Hematopoietic multipotent progenitor cell treated with erythropoietin and hydrocortisone succinate and interleukin-3 and kit ligand, for 15 days (in vitro differentiated cells): ENCODE results near the gene GART.
"Not testable (repeated sequence)": the region's sequence is repeated elsewhere in the genome, so short reads cannot be mapped to it uniquely, and the experiment has no call there.

Experiments
- DNase-seq: peaks from one replicate; pipeline ENCODE4 v3.0.0-alpha.2; 2015; ENCODE audit warnings: low spot score

Gene GART

GRCh38 chr21:33512481-33512880, 29.4 kb downstream of the GART start:
- no peak for DNase-seq

GRCh38 chr21:33511639-33512038, 30.3 kb downstream of the GART start:
- no peak for DNase-seq

GRCh38 chr21:33510826-33511225, 31.1 kb downstream of the GART start:
- peak; percentile 86 for DNase-seq

- not testable (repeated sequence) for DNase-seq
Observed at GRCh38 chr21:33507003-33507402, 34.9 kb downstream of the GART start.

GRCh38 chr21:33505833-33506232, 36.1 kb downstream of the GART start:
- no peak for DNase-seq

GRCh38 chr21:33496345-33496744, 45.6 kb downstream of the GART start:
- DNase-seq, result no peak

- no peak for DNase-seq
Observed at GRCh38 chr21:33495743-33496142, 46.2 kb downstream of the GART start.

- no peak for DNase-seq
Observed at GRCh38 chr21:33493756-33494155, 48.2 kb downstream of the GART start.

GRCh38 chr21:33492571-33492970, 49.3 kb downstream of the GART start:
- no peak for DNase-seq

- DNase-seq, result peak; percentile 92
Observed at GRCh38 chr21:33491373-33492102, 50.4 kb downstream of the GART start, which contains the start of gene DNAJC28. DNAJC28 (minus strand) TSS chr21:33491716; CDS start chr21:33489393, 2,323 bp downstream.

- DNase-seq, result no peak
Observed at GRCh38 chr21:33490991-33491372, 50.9 kb downstream of the GART start.

GRCh38 chr21:33488936-33489335, 53.0 kb downstream of the GART start:
- DNase-seq, result no peak

- DNase-seq, result no peak
Observed at GRCh38 chr21:33487996-33488395, 53.9 kb downstream of the GART start.

GRCh38 chr21:33481314-33481943, 60.5 kb downstream of the GART start:
- no peak for DNase-seq

GRCh38 chr21:33480481-33481103, 61.3 kb downstream of the GART start:
- DNase-seq, result no peak

GRCh38 chr21:33479679-33480480, 62.0 kb downstream of the GART start, which contains the start of gene TMEM50B:
TMEM50B (minus strand) TSS chr21:33479974; CDS start chr21:33468885, 11,089 bp downstream.
- DNase-seq, result peak; percentile 95

GRCh38 chr21:33478935-33479678, 62.8 kb downstream of the GART start:
- peak; percentile 49 for DNase-seq

GRCh38 chr21:33478182-33478581, 63.7 kb downstream of the GART start:
- no peak for DNase-seq

- no peak for DNase-seq
Observed at GRCh38 chr21:33477066-33477465, 64.9 kb downstream of the GART start.

GRCh38 chr21:33473344-33473743, 68.6 kb downstream of the GART start:
- DNase-seq, result no peak

- DNase-seq, result no peak
Observed at GRCh38 chr21:33470701-33471100, 71.2 kb downstream of the GART start.
